AG04450 (cell line): ENCODE results near the gene RRP8. TPM values are rescaled to one million over a fixed set of nuclear protein-coding genes. Genes with fewer than 3 reads are reported as not detected.
A peak's percentile ranks its signal among the peaks of the same experiment; 100 is the strongest.

Source experiments
- CTCF ChIA-PET: fragments of 300-600, 350-600 bp; formaldehyde crosslinking; extraction: SDS; loops from one replicate; lab custom pipeline; 2022; ENCODE audit warnings: antibody characterized with exemption, inconsistent platforms; lab: Charles Lee
- POLR2A ChIA-PET: fragments of 350-600 bp; formaldehyde crosslinking; extraction: SDS; loops from one replicate; lab custom pipeline; 2021; ENCODE audit warnings: antibody characterized with exemption, inconsistent platforms; lab: Yijun Ruan, JAX
- DNase-seq: peaks from one replicate; pipeline ENCODE4 v3.0.0-alpha.2; 2011; ENCODE audit warnings: low read depth, low spot score
- H3K27ac ChIP-seq: one replicate; pipeline ENCODE4 v1.5.1; 2012; ENCODE audit warnings: low read depth, low read length, control low read depth
- H3K27me3 ChIP-seq: one replicate; pipeline ENCODE4 v1.6.0; 2012; ENCODE audit warnings: low read length; ENCODE audit not compliant: control insufficient read depth, insufficient read depth
- H3K4me3 ChIP-seq: 2 replicates; pipeline ENCODE4 v1.5.1; 2011; ENCODE audit warnings: mild to moderate bottlenecking, low read depth, low read length, control low read depth
- H3K9me3 ChIP-seq: 2 replicates; pipeline ENCODE4 v1.5.1; 2012; ENCODE audit warnings: low read length; ENCODE audit not compliant: control insufficient read depth, insufficient read depth
- polyA plus RNA-seq: library from polyadenylated mRNA; depleted of rRNA; stranded (reverse); fragments of >200 nt; gene quantifications from 2 replicates; pipeline ENCODE4 v1.2.3, GENCODE V29; 2011
- TF ChIP-seq, protein P1 (sequence below): IDR thresholded peaks from 2 replicates; pipeline ENCODE4 v1.5.1; 2011; ENCODE audit warnings: low read depth, low read length, control low read depth, inconsistent platforms

RRP8 gene
- polyA plus RNA-seq, 1 experiment: 16.3 TPM

DNA sequence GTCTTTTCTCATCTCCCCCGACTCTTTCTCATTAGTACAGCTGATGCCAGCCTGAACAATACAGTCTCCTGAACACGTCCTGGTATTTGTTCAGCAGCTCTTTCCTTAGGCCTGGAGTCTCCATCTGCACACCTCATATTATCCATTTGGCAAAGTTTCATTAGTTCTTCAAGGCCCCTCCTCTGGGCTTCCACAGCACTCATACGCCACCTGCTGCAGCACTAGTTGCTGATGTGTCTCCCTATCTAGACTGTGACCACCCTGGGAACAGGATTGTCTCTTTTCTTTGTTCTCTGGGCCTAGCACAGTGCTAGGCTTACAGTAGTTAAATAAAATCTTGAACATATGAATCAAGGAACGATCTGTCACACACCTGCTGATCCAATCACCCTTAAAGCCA lies 35.0 kb upstream of the RRP8 start:
- TF ChIP-seq, protein P1, sequence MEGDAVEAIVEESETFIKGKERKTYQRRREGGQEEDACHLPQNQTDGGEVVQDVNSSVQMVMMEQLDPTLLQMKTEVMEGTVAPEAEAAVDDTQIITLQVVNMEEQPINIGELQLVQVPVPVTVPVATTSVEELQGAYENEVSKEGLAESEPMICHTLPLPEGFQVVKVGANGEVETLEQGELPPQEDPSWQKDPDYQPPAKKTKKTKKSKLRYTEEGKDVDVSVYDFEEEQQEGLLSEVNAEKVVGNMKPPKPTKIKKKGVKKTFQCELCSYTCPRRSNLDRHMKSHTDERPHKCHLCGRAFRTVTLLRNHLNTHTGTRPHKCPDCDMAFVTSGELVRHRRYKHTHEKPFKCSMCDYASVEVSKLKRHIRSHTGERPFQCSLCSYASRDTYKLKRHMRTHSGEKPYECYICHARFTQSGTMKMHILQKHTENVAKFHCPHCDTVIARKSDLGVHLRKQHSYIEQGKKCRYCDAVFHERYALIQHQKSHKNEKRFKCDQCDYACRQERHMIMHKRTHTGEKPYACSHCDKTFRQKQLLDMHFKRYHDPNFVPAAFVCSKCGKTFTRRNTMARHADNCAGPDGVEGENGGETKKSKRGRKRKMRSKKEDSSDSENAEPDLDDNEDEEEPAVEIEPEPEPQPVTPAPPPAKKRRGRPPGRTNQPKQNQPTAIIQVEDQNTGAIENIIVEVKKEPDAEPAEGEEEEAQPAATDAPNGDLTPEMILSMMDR: no peak
- CTCF ChIA-PET: no interaction called here
- no peak for DNase-seq
- H3K27me3 ChIP-seq: no peaks in the 10 kb centered on the region
- no peak overlapping the region for H3K27ac ChIP-seq
- no peak overlapping the region for H3K4me3 ChIP-seq
- POLR2A ChIA-PET: no interaction called here
- H3K9me3 ChIP-seq: no peaks in the 10 kb centered on the region; the same call in 1 of the 2 replicates

- DNase-seq: no peak
- Histone ChIP-seq H3K27ac (no peak overlapping the region), H3K27me3 (no peaks in the 10 kb centered on the region), H3K4me3 (no peak overlapping the region; the same call in 1 of the 2 replicates), H3K9me3 (no peaks in the 10 kb centered on the region; the same call in 1 of the 2 replicates)
- TF ChIP-seq, protein P1: no peak
- ChIA-PET POLR2A (no interaction called here), CTCF (no interaction called here)
Measured at GRCh38 chr11:6637871-6638270, 34.5 kb upstream of the RRP8 start.

- Histone ChIP-seq H3K4me3 (no peak overlapping the region), H3K27me3 (no peaks in the 10 kb centered on the region), H3K9me3 (no peaks in the 10 kb centered on the region; the same call in 1 of the 2 replicates), H3K27ac (no peak overlapping the region)
- TF ChIP-seq, protein P1: no peak
- DNase-seq: no peak
- POLR2A ChIA-PET: no interaction called here
- CTCF ChIA-PET: no interaction called here
Measured at GRCh38 chr11:6636480-6636879, 33.1 kb upstream of the RRP8 start.

DNA sequence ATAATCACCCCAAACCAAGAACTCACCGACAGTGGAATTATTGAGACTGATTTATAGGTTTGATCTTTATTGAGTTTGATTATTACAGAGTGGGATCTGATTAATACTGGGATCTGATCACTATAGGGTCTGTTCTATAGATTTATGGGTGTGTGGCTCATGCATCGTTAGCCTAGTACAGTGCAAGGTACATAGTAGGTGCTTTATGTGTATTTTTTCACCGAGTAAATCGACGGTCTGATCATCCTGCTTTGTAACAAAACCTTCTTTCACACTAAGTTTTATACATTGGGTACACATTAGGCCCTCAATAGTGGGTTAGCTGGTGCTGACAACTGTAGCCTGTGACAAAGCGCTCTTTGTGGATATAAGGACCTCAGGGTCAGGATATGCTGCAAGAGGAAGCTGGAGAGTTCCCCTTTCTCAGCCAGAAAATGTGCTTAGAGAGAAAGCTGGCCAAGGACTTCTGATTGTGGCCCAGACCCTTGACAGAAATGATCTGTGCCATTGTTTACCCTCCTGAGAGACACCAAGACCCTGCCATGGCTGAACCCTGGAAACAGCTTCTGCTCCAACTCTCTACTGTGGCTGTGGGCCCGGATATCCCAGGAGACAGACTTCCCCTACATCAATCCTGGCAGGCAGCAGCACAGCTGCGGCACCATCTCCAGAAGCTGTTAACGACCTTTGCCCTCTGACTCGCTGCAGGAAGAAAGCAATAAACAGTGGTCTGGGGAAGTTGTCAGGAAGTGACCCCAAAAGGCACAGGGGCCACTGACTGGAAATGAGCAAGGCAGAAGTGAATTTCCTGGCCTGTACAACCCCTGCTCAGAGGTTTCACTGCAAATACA lies 31.9 kb upstream of the RRP8 start:
- no peak for DNase-seq
- Histone ChIP-seq H3K27me3 (no peaks in the 10 kb centered on the region), H3K27ac (peak overlapping the region; percentile 42), H3K4me3 (no peak overlapping the region), H3K9me3 (peaks cover 4% of the 10 kb centered on the region; the same call in 1 of the 2 replicates)
- TF ChIP-seq, protein P1: no peak
- ChIA-PET CTCF (interaction anchor here (0.6 kb wide), 2 partner anchors 16 to 421 kb away, joined by 4 read pairs; partner anchors contain the start of gene TPP1), POLR2A (interaction anchor here (1.0 to 1.2 kb wide), 3 partner anchors 11 to 245 kb away, joined by 3 to 6 read pairs (median 3); partner anchors contain the start of gene SMPD1)

GRCh38 chr11:6634534-6634933 lies 31.1 kb upstream of the RRP8 start:
- Histone ChIP-seq H3K27me3 (no peaks in the 10 kb centered on the region), H3K27ac (no peak overlapping the region), H3K9me3 (peaks cover 4% of the 10 kb centered on the region; the same call in 1 of the 2 replicates), H3K4me3 (no peak overlapping the region)
- TF ChIP-seq, protein P1: no peak
- no peak for DNase-seq
- POLR2A ChIA-PET: no interaction called here
- CTCF ChIA-PET: interaction anchor here (0.6 kb wide), 1 partner anchor 420 kb away, joined by 4 read pairs; no protein-coding TSS in a partner anchor
